ENCODE measurements around the gene CARD11. TPM values are rescaled to one million over a fixed set of nuclear protein-coding genes. Genes with fewer than 3 reads are reported as not detected.

The CARD11 gene
- total RNA-seq, 2 donors from 2014 or later, result 126 to 155 TPM

DNA sequence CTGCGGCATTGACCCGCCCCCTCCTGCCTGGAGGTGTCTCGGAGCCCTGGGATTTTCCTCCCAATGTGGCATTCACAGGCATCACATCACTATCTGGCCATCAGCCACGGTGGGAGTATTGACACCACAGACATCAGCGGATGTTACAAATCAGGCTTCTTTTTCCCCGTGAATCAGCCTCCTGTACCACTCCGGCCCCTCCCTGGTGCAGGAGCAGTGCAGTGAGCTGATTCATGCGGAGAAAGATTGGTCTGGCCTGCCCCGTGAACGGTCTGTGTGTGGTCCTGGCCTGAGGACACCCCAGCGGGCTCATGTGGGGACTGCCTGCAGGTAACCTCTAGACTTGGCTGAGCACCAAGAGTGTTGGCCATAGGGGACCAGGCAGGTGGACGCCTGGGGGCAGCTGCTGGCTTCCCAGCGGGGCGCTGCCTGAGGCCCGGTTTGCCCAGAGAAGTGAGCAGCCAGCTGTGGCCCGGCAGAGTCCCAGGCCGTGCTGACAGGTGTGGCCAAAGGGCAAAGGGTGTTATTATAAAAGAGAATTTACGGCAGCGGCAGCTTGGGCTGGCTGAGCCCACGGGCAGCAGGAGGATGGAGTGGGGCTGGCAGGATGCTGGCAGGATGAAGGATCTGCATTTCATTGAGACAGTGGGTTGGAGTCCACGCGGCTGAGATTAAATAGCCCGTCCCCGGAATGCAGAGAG, 167.5 kb downstream of the CARD11 start:
- H3K9me3 ChIP-seq (ENCODE audit: control insufficient read depth, low read length, poor library complexity, severe bottlenecking), result no peaks in the 10 kb centered on the region
- Mint-ChIP-seq H3K4me1 (peaks cover 27% of the 10 kb centered on the region), H3K27me3 (no peaks in the 10 kb centered on the region), H3K36me3 (ENCODE audit: low read depth) (no peaks in the 10 kb centered on the region), H3K4me3 (no peak overlapping the region), H3K27ac (peak overlapping the region; percentile 45)
- no peak for DNase-seq
- ATAC-seq, result no peak

DNA sequence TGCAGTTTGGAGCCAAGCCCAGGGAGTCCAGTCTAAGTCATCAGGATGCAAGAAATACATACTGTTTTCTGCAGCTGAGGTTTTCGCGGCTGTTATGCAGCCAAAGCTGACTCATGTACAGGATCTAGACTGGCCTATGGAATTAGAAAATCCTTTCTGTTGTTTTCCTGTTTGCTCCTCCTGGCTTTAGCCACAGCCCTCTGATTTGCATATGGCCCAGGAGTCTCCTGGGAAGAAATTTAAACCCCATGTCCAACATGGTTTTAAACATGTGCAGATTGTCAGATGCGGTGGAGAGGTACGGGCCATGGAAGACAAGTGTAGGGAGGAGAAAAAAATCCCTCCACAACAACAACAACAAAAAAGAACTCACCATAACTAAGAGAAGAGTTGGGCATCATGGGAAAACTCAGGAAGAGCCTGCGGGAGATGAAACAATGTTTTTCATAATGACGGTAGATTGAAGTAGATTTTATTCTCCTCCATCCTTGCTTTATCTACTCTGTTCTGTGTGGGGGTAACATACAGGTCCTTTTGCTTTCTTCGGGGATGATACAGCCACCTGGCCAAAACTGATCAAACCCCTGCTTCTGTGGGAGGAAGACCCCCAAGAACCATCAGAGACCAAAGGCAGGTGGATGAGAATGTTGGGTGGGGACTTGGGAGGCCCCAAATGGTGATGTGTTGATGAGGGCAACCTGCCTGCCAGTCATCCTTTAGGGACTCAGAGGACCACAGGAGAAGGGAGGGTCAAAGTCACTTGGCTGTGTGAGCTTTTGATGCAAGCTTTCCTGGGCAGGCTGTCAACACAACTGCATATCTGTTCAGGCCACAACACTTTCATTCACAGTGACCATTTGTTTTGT, 169.7 kb downstream of the CARD11 start:
- H3K4me1 Mint-ChIP-seq, result peaks cover 36% of the 10 kb centered on the region
- H3K4me3 Mint-ChIP-seq, result no peak overlapping the region
- H3K9me3 ChIP-seq (ENCODE audit: control insufficient read depth, low read length, poor library complexity, severe bottlenecking), result no peaks in the 10 kb centered on the region
- DNase-seq, result no peak
- H3K27ac Mint-ChIP-seq, result peak overlapping the region; percentile 56
- no peaks in the 10 kb centered on the region for H3K36me3 Mint-ChIP-seq (ENCODE audit: low read depth)
- H3K27me3 Mint-ChIP-seq, result no peaks in the 10 kb centered on the region
- no peak for ATAC-seq

DNA sequence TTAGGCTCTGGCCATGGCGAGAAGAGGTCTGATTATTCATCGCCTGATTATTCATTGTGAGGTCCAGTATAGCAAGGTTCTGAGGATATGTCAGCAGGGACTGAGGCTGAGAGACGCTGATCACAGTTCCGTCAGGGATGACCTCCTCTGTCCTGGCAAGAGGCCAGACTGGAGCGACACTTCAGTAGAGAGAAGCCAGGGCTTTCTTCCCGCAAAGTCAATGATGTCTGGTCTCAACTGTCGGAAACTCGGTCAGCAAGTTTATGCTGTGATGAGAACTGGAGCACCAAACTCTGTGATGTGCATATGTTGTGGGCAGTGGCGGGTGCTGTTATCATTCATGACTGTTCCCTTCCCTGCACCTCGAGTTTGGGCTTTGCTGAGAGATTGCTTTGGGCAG, 170.5 kb downstream of the CARD11 start:
- no peaks in the 10 kb centered on the region for H3K36me3 Mint-ChIP-seq (ENCODE audit: low read depth)
- H3K27ac Mint-ChIP-seq, result peak overlapping the region; percentile 92
- no peak for ATAC-seq

DNA sequence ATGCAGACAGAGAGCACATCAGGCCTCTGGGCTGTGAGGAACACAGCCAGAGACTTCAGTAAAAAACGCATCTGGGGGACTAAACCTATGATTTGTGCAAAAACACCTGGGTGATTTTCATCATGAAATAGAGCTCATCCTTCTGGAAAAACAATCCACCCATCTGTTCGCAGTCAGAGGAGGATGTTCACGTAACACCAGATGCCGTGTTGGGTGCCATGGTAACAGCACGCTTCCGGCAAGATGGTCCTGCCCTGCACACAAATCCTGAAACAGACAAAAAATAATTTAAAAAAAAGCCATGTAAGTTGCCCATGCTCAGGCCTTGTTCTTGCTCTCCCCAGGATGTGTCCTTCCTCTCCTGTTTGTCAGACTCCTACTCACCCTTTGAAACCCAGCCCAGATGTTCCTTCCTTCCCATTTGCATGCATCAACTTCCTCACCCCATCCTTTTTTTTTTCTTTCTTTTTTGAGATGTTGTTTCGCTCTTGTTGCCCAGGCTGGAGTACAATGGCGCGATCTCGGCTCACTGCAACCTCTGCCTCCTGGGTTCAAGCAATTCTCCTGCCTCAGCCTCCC, 171.3 kb downstream of the CARD11 start:
- H3K4me1 Mint-ChIP-seq, result peaks cover 25% of the 10 kb centered on the region
- H3K36me3 Mint-ChIP-seq (ENCODE audit: low read depth), result no peaks in the 10 kb centered on the region
- H3K27me3 Mint-ChIP-seq, result no peaks in the 10 kb centered on the region
- peak overlapping the region; percentile 92 for H3K27ac Mint-ChIP-seq
- peak overlapping the region; percentile 73 for H3K4me3 Mint-ChIP-seq
- H3K9me3 ChIP-seq (ENCODE audit: control insufficient read depth, low read length, poor library complexity, severe bottlenecking), result no peaks in the 10 kb centered on the region
- ATAC-seq, result no peak
- DNase-seq, result no peak

More for the DNA sequence above, 170.5 kb downstream of the CARD11 start:
- no peak for DNase-seq
- no peak overlapping the region for H3K4me3 Mint-ChIP-seq
- no peaks in the 10 kb centered on the region for H3K27me3 Mint-ChIP-seq
- peaks cover 28% of the 10 kb centered on the region for H3K4me1 Mint-ChIP-seq
- H3K9me3 ChIP-seq (ENCODE audit: control insufficient read depth, low read length, poor library complexity, severe bottlenecking), result no peaks in the 10 kb centered on the region

DNA sequence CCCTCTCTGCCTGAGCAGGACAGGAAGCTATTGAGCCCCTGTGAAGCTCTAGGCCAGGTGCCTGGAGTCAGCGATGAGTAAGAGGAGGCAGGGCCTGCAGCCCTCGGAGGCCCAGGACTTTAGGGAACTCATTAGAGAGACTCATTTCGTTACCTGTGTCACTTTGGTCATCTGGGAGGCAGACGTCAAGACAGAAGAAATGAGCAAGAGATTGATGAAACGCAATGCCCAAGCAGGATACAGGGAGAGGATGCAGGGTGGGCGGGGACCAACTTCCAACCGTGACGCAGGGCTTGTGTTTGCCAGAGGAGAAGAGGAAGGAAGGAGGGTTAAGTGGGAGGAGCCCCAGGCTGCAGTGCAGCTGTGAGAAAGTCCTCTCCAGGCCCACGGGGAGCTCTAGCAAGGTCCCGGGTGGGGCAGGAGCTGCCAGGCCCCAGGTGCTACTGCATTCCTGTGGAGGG, 173.2 kb downstream of the CARD11 start:
- peak; percentile 92 for ATAC-seq
- H3K4me1 Mint-ChIP-seq, result peaks cover 25% of the 10 kb centered on the region

DNA sequence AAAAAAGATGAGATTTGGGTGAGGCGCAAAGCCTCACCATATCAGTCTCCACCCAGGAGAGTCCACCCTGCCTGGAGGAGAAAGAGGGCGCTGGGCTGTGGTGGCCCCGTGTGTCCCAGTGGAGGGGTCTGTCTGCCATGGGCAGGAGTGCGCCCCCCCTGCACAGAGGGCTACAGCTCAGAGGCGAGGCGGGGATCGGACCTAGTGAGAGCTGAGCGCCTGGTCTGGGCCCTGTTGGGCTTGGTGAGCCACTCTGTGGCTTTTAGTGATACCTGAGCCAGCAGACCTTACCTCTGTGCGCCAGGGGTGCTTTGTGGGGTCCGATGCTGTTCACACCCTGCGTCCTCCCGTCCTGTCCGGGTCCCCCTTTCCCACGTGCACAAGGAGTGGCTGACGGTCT, 173.7 kb downstream of the CARD11 start:
- peak overlapping the region; percentile 92 for H3K27ac Mint-ChIP-seq
- H3K4me3 Mint-ChIP-seq, result peak overlapping the region; percentile 95

More for the DNA sequence above, 173.2 kb downstream of the CARD11 start:
- peak in 2 of 3 donors; percentile 18 to 34 for DNase-seq
- no peaks in the 10 kb centered on the region for H3K36me3 Mint-ChIP-seq (ENCODE audit: low read depth)
- H3K27ac Mint-ChIP-seq, result peak overlapping the region; percentile 92
- H3K4me3 Mint-ChIP-seq, result peak overlapping the region; percentile 95
- H3K27me3 Mint-ChIP-seq, result no peaks in the 10 kb centered on the region
- H3K9me3 ChIP-seq (ENCODE audit: control insufficient read depth, low read length, poor library complexity, severe bottlenecking), result no peaks in the 10 kb centered on the region

DNA sequence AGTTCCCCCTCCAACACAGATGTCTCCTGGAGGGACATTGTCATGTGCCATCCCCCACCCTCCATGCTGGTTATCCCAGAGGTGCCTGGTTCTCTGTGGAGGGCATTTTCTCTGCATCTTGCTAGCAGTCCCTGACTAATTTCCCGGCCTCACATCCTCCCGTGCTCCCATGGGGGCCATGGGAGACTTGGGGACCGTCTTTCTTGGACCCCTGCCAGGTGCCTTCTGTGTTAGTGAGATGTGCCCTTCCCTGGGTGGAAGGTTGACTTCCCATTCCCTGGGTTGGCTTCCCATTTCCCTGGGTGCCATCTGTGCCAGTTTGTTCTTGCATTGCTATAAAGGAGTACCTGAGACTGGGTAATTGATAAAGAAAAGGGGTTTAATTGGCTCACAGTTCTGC, 177.1 kb downstream of the CARD11 start:
- no peak for DNase-seq
- no peak overlapping the region for H3K4me3 Mint-ChIP-seq
- H3K9me3 ChIP-seq (ENCODE audit: control insufficient read depth, low read length, poor library complexity, severe bottlenecking), result no peaks in the 10 kb centered on the region
- H3K27me3 Mint-ChIP-seq, result no peaks in the 10 kb centered on the region
- H3K27ac Mint-ChIP-seq, result no peak overlapping the region
- no peaks in the 10 kb centered on the region for H3K36me3 Mint-ChIP-seq (ENCODE audit: low read depth)
- ATAC-seq, result no peak
- H3K4me1 Mint-ChIP-seq, result peaks cover 30% of the 10 kb centered on the region

More for the DNA sequence above, 173.7 kb downstream of the CARD11 start:
- no peak for ATAC-seq
- no peaks in the 10 kb centered on the region for H3K9me3 ChIP-seq (ENCODE audit: control insufficient read depth, low read length, poor library complexity, severe bottlenecking)
- no peaks in the 10 kb centered on the region for H3K36me3 Mint-ChIP-seq (ENCODE audit: low read depth)
- H3K27me3 Mint-ChIP-seq, result no peaks in the 10 kb centered on the region
- no peak for DNase-seq
- H3K4me1 Mint-ChIP-seq, result peaks cover 24% of the 10 kb centered on the region

DNA sequence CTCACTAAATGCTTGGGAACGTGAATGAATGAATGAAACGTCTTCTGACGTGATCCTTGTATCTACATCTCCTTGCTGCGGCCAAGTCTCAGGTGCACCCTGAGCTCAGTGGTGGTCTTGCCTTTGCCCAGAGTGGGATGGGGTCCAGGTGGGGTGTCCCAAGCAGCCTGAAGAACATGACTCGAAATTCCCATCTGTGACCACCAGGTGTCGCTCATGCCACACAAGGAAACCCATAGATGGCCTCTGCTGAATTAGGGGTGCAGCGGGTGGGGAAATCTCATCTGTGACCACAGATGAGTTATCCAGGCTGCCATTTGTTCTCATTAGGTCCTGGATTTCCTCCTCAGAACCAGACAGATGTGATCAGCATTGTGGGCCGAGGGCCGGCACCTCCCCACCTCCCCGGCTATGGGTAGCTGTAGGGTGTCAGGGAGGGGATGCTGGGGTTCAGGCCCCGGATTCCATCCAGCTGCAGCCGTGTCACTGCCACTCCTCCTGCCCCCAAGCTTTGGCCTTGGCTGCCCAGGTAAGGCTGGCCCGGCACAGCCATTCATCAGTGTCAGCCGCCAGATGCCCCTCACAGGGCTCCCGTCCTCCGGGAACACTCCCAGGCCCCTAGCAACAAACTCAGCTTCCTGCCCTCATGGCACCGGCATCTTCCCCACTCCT, 178.5 kb downstream of the CARD11 start:
- peak overlapping the region; percentile 83 for H3K4me3 Mint-ChIP-seq
- ATAC-seq (peak; percentile 58), DNase-seq (peak; percentile 52 to 66 (median 57))

DNA sequence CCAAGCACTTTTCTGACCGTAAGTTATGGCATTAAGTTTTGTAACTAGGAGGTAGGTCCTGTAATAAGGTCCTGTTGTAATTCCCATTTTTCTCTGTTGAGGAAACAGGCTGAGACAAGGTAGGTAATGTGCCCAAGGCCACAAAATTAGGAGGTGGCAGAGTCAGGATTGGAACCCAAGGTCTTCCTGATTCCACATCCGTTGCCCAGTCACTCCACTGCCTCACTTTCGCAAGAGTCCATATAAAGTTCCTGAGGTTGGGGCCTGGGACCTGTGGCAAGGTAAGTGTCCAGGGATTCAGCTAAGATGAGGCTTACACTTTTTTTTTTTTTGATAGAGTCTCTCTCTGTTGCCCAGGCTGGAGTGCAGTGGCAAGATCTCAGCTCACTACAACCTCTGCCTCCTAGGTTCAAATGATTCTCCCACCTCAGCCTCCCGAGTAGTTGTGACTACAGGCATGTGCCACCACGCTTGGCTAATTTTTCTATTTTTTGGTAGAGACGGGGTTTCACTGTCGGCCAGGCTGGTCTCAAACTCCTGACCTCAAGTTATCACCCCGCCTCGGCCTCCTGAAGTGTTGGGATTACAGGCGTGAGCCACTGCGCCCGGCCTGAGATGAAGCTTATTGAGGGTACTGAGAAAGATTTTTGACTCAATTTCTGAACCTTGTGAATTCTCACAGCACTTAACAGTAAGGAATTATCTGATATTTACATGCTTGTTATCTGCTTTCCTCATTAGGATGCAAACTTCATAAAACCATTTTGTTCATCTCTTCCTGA, 179.3 kb downstream of the CARD11 start:
- ATAC-seq (no peak), DNase-seq (no peak)
- H3K36me3 Mint-ChIP-seq (ENCODE audit: low read depth), result peaks cover 3% of the 10 kb centered on the region
- H3K9me3 ChIP-seq (ENCODE audit: control insufficient read depth, low read length, poor library complexity, severe bottlenecking), result no peaks in the 10 kb centered on the region
- peak overlapping the region; percentile 77 for H3K27ac Mint-ChIP-seq
- H3K27me3 Mint-ChIP-seq, result no peaks in the 10 kb centered on the region
- peak overlapping the region; percentile 83 for H3K4me3 Mint-ChIP-seq
- H3K4me1 Mint-ChIP-seq, result peaks cover 18% of the 10 kb centered on the region

More for the DNA sequence above, 178.5 kb downstream of the CARD11 start:
- Mint-ChIP-seq H3K27me3 (no peaks in the 10 kb centered on the region), H3K36me3 (ENCODE audit: low read depth) (peaks cover 3% of the 10 kb centered on the region), H3K4me1 (peaks cover 21% of the 10 kb centered on the region), H3K27ac (peak overlapping the region; percentile 77)
- H3K9me3 ChIP-seq (ENCODE audit: control insufficient read depth, low read length, poor library complexity, severe bottlenecking), result no peaks in the 10 kb centered on the region

DNA sequence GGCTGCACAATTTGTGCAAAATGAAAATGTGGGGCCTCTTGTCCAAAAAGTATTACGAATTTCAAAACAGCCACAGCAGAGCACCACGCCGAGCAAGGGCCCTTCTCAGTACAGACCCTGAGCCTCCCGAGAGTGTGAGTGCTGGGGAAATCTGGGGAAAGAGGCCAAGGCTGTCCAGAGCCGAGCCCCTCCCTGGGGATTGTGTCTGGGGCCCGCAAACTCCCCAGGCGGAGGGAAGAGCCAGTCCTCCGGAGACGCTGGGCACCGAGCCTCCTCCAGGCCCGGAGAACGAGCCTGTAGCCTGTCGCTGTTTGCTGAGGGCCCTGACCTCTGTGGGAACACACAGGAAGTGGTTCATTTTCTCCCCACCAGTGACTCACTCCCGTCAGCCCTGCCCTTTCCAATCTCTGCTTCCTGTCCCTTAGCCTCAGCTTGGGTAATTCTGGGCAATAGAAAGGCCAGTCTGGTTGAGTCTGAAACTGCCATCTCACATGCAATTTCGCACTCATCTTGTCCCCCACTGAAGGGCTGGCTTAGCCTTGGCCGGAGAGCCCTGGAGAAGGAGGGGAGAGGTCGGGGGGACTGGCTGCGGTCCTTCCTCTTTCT, 180.1 kb downstream of the CARD11 start:
- Mint-ChIP-seq H3K36me3 (ENCODE audit: low read depth) (peaks cover 3% of the 10 kb centered on the region), H3K27ac (peak overlapping the region; percentile 72), H3K4me3 (peak overlapping the region; percentile 92), H3K27me3 (no peaks in the 10 kb centered on the region), H3K4me1 (peaks cover 16% of the 10 kb centered on the region)
- peak; percentile 90 for ATAC-seq
- no peaks in the 10 kb centered on the region for H3K9me3 ChIP-seq (ENCODE audit: control insufficient read depth, low read length, poor library complexity, severe bottlenecking)
- DNase-seq, result peak in 2 of 3 donors; percentile 30 to 35

DNA sequence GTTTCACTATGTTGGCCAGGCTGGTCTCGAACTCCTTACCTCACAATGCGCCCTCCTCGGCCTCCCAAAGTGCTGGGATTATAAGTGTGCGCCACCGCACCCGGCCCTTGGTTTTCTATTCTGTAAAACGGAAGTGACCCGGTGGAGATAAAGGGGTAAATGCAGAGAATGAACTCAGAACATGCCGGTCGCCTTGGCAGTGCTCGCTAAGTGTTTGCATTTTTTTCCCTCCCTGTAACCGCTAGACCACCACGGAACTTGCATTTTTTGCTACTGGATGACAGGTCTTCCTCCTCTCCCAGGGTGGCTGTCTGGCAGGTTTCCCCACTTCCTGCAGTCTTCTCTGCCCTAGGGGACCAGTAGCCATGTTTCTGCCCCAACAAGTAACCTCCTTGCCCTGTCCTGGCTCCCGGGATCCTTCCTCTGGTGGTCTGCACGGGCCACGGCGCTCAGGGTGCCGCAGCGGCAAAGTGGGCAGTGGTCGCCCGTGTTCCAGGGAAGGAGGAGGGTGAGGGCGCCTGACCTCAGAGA, 180.8 kb downstream of the CARD11 start:
- ATAC-seq (no peak), DNase-seq (no peak)
- Mint-ChIP-seq H3K4me1 (peaks cover 16% of the 10 kb centered on the region), H3K27ac (peak overlapping the region; percentile 72), H3K4me3 (no peak overlapping the region), H3K27me3 (no peaks in the 10 kb centered on the region), H3K36me3 (ENCODE audit: low read depth) (peaks cover 3% of the 10 kb centered on the region)
- H3K9me3 ChIP-seq (ENCODE audit: control insufficient read depth, low read length, poor library complexity, severe bottlenecking), result no peaks in the 10 kb centered on the region

DNA sequence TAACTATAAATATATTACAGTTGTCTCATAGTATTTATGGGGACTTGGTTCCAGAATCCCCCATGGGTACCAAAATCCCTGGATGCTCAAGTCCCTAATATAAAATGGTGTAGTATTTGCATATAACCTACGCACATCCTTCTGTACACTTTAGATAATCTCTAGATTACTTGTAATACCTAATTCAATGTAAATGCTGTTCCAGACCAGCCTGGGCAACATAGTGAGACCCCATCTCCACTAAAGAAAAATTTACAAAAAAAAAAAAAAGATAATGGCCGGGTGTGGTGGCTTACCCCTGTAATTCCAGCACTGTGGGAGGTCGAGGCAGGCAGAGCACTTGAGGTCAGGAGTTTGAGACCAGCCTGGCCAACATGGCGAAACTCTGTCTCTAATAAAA, 182.2 kb downstream of the CARD11 start:
- peaks cover 13% of the 10 kb centered on the region for H3K4me1 Mint-ChIP-seq
- no peaks in the 10 kb centered on the region for H3K27me3 Mint-ChIP-seq
- no peak for ATAC-seq
- no peak overlapping the region for H3K27ac Mint-ChIP-seq
- H3K4me3 Mint-ChIP-seq, result no peak overlapping the region
- H3K9me3 ChIP-seq (ENCODE audit: control insufficient read depth, low read length, poor library complexity, severe bottlenecking), result no peaks in the 10 kb centered on the region
- no peak for DNase-seq
- H3K36me3 Mint-ChIP-seq (ENCODE audit: low read depth), result peaks cover 3% of the 10 kb centered on the region

Data from T-helper 17 cell (primary cell).